Cardiac fibroblast (primary cell): ENCODE results near the gene TPCN1.
A peak's percentile ranks its signal among the peaks of the same experiment; 100 is the strongest.

Source experiments
- DNase-seq, 2 donors: peaks; one replicate each; pipeline versions ENCODE4 v3.0.0 to v3.0.0-alpha.2; 2010; ENCODE audit warnings: low read depth in 2 of 2
- H3K4me3 ChIP-seq, 2 donors: replicated peaks in 1 of 2; 1 replicate in 1 of 2; 2 replicates in 1 of 2; pipeline ENCODE4 v1.5.1; 2011; ENCODE audit warnings: low read depth in 2 of 2, low read length in 2 of 2, mild to moderate bottlenecking in 2 of 2, moderate library complexity in 1 of 2
- CTCF ChIP-seq: IDR thresholded peaks from one replicate; pipeline ENCODE4 v1.5.1; 2011; ENCODE audit warnings: low read depth, mild to moderate bottlenecking, low read length, inconsistent platforms

TPCN1 gene

DNA sequence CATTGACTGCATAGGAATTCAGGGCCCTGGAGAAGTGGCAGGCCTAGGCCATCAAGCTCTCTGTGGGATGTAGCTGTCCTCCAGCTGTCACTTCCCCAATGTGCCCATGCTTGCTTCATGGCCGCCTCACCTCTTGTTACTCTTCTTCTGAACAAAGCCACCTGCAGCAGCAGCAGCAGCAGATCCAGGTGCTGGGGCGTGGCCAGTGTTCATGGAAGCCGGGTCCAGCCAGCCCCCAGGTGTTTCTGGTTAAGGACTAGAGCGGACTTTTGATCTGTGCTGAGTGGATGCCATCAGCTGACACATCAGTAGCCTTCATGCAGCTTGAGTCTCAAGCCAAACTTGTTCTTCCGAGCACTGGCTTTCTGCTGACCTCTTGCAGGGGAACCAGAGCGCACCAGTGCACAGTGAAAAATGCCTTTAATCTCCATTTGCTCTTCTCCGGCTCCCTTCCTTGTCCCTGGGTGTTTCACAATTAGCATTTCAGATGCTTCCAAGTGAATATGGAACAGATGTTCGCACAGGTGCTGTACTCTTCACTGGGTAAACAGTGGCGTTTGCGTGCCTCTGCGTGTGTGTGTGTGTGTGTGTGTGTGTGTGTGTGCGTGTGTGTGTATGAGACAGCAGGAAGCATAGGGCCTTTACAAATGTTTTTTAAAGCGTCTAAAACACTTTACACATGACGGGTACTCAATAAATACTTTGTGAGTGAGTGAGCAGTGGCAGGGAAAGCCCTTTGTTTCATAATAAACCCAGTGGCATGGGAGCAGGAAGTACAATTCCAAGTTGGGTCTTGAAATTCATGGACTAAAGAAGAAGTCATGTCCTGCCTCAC is 20.1 kb downstream of the TPCN1 start:
- H3K4me3 ChIP-seq = no peak overlapping the region
- TF ChIP-seq CTCF = no peak
- peak in 1 of 2 donors; percentile 96 for DNase-seq

DNA sequence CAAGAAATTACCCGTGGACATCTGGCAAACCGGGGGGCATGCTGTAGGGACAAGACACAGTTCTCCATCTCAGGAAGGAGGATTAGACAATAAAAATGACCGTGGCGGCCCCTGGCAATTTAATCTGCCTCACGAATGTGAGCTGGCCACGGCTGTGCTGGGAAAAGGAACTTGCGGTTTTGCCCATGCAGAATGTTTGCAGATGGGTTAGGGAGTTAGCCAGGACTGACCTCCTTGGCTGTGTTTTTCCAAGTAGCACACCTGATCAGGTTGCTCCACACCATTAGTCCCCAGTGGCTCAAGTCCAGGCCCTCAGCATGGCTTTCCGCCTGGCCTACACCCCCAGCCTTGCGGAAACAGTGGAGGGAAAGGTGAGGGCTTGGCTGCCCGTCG is 20.8 kb downstream of the TPCN1 start:
- no peak for TF ChIP-seq CTCF
- DNase-seq = no peak
- no peak overlapping the region for H3K4me3 ChIP-seq

- no peak overlapping the region for H3K4me3 ChIP-seq
- no peak for TF ChIP-seq CTCF
- DNase-seq = no peak
These were observed 21.3 kb downstream of the TPCN1 start for GRCh38 chr12:113242560-113242959.

GRCh38 chr12:113244047-113244460 is 22.8 kb downstream of the TPCN1 start:
- no peak overlapping the region for H3K4me3 ChIP-seq

DNA sequence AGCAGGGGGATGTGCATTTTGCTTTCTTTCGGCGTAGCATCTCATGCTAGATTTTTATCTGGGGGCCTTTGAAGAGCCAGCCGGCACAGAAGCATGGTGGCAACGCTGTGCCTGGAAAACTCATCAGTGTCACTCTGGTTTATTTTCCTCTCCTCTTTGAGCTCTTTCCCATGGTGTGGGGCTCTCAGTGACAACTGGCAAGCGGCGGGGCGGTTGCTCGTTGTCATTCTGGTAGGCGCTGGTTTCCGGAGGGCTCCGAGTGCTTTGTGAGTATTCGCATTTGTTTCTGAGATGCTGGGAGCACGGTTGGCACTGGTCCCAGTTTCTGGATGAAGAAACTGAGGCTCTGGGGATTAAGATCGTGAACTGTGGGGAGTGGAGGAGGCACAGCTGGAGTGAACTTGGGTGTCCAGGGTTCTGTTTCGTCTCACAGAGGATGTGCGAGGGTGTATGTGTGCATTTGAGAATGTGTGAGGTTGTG is 23.3 kb downstream of the TPCN1 start:
- TF ChIP-seq CTCF = no peak
- no peak overlapping the region for H3K4me3 ChIP-seq
- peak; percentile 59 to 64 for DNase-seq

More at GRCh38 chr12:113244047-113244460, 22.8 kb downstream of the TPCN1 start:
- no peak for TF ChIP-seq CTCF
- peak in 1 of 2 donors; percentile 73 for DNase-seq

- no peak for TF ChIP-seq CTCF
- peak overlapping the region in 1 of 2 donors; percentile 16 for H3K4me3 ChIP-seq
- DNase-seq = peak; percentile 92 to 95
These were observed 24.6 kb downstream of the TPCN1 start for GRCh38 chr12:113245695-113246477.
